GM19025 (cell line): Measurements from ENCODE around the gene HEPACAM.
A peak's percentile ranks its signal among the peaks of the same experiment; 100 is the strongest.

Experiments
- ATAC-seq: cut with Tn5 transposase; IDR thresholded peaks from one replicate; pipeline ENCODE4 v1.9.1; 2021; ENCODE audit warnings: mild to moderate bottlenecking, low read depth, moderate library complexity; ENCODE audit not compliant: unreplicated experiment

The HEPACAM gene

GRCh38 chr11:124943741-124944140 lies 7.9 kb upstream of the HEPACAM start:
- ATAC-seq: no peak

GRCh38 chr11:124943254-124943616 lies 7.4 kb upstream of the HEPACAM start:
- ATAC-seq: no peak

GRCh38 chr11:124942466-124943253 lies 6.8 kb upstream of the HEPACAM start:
- no peak for ATAC-seq

- ATAC-seq: no peak
Observed at GRCh38 chr11:124941703-124942102, 5.9 kb upstream of the HEPACAM start.

GRCh38 chr11:124938970-124939369 lies 3.1 kb upstream of the HEPACAM start:
- no peak for ATAC-seq

GRCh38 chr11:124938206-124938765 lies 2.4 kb upstream of the HEPACAM start:
- no peak for ATAC-seq

- no peak for ATAC-seq
Observed at GRCh38 chr11:124937336-124937935, 1.6 kb upstream of the HEPACAM start.

- no peak for ATAC-seq
Observed at GRCh38 chr11:124934862-124935547, 842 bp downstream of the HEPACAM start.

GRCh38 chr11:124930799-124931198 lies 5.0 kb downstream of the HEPACAM start:
- ATAC-seq: peak; percentile 46

- ATAC-seq: no peak
Observed at GRCh38 chr11:124928942-124929665, 6.7 kb downstream of the HEPACAM start.

GRCh38 chr11:124923296-124923695 lies 12.6 kb downstream of the HEPACAM start:
- no peak for ATAC-seq

GRCh38 chr11:124922831-124923230 lies 13.0 kb downstream of the HEPACAM start:
- no peak for ATAC-seq

- ATAC-seq: peak; percentile 72
Observed at GRCh38 chr11:124920870-124921609, 14.8 kb downstream of the HEPACAM start.

GRCh38 chr11:124920356-124920755 lies 15.5 kb downstream of the HEPACAM start:
- ATAC-seq: no peak

GRCh38 chr11:124919898-124920297 lies 15.9 kb downstream of the HEPACAM start:
- no peak for ATAC-seq

GRCh38 chr11:124918950-124919349 lies 16.9 kb downstream of the HEPACAM start, which contains the start of gene HEPN1:
HEPN1 (plus strand) TSS chr11:124919250.
- no peak for ATAC-seq

- ATAC-seq: no peak
Observed at GRCh38 chr11:124917115-124917637, 18.7 kb downstream of the HEPACAM start.

- ATAC-seq: no peak
Observed at GRCh38 chr11:124916370-124916710, 19.5 kb downstream of the HEPACAM start.

- ATAC-seq: no peak
Observed at GRCh38 chr11:124915541-124916369, 20.1 kb downstream of the HEPACAM start.
